HG03354 (cell line): ENCODE results near the gene CNGB1.
"Not testable (repeated sequence)": the region's sequence is repeated elsewhere in the genome, so short reads cannot be mapped to it uniquely, and the experiment has no call there.

ENCODE experiments used
- ATAC-seq: cut with Tn5 transposase; IDR thresholded peaks from one replicate; pipeline ENCODE4 v1.9.1; 2021; ENCODE audit warnings: mild to moderate bottlenecking; ENCODE audit not compliant: unreplicated experiment, poor library complexity, severe bottlenecking

Gene CNGB1

DNA sequence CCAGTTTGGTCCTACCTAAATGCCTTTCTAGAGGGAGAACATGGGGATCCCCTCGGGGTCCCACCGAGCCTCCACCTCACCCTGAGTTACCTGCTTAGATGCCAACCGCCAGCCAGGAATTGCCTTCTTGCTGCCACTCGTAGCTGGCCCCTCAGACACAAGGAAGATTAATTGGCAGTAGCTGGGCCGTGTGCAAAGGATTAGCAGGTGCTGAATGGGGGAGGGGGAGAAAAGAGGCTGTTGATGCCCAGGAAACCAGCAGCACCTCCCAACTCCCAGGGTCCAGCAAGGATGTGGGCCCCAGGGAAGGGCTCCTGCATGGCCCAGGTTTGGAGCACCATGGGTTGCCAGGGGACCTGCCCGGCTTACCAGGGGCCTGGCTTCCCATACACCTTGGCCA, at the start of gene CNGB1:
Gene CNGB1, minus strand, starts transcription at position 159 of the 400 bp plus-strand sequence. CDS start 3,842 bp downstream, outside the sequence.
- no peak for ATAC-seq

DNA sequence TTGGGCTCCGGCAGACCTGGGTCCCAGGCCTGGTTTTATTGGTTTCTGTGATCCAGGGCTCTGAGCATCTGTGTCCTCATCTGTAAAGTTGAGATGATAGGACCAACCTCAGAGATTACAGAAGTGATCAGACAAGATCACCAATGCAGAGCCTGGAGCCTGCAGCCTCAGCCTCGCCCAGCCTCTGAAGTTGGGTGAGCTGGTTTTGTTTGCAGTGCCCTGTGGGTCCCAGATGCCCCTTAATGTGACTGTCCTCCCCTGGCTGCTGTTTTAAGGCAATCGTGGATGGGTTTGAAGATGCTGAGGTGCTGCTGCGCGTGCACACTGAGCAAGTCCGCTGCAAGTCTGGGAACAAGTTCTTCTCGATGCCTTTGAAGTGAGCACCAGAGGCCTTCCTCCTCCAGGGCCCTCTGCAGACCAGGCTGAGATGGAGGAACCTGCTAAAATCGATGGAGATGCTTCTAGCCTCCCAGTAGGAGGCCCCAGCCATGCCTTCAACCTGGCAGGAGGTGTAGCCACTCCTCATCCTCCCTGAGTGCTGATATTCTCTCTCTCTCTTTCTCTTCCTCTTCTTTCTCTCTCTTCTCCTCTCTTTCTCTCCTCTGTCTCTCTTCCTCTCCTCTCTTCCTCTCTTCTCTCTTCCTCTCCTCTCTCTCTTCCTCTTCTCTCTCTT, 49.1 kb upstream of the CNGB1 start:
- ATAC-seq: no peak

DNA sequence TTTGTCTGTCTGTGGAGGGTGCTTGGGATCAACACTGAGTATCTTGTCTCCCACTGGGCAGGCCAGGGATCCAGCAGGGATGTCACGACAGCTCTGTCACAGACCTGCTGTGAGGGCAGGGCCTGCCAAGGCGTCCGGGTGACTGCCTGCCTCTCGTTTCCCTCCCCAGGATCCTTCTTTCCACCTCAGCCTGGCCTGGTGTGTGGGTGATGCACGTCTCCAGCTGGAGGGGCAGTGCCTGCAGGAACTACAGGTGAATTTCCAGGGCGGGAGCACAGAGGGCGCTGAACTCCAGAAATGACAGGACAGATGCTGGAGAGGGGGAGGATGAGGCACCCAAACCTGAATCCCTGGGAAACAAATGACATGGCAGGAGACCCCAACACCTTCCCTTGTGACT, 47.9 kb upstream of the CNGB1 start:
- ATAC-seq: no peak

DNA sequence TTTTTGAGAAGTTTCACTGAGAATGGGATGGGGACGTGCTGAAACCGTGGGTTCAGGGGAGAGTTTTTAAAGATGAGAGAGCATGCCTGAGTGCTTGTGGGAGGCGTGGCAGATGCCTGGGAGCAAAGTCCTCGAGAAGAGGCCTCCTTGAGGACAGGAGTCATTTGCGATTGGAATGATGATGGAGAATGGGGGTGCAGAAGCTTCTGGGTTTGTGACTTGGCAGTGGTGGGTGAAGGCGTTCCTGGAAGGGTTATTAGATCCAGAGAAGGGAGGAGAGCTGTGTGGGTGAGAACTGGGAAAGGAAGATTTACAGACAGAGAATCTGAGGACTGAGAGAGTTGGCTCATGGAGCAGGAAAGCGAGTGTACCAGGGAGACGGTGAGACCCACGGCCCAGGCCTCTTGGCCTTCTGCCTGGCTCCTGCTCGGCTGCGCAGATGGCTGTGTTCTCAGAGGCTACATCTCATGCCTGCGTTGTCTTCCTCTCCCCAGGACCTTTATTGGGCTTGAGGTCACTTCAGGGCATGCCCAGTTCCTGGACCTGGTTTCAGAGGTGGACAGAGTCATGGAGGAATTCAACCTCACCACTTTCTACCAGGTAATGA, 46.0 kb upstream of the CNGB1 start:
- no peak for ATAC-seq

DNA sequence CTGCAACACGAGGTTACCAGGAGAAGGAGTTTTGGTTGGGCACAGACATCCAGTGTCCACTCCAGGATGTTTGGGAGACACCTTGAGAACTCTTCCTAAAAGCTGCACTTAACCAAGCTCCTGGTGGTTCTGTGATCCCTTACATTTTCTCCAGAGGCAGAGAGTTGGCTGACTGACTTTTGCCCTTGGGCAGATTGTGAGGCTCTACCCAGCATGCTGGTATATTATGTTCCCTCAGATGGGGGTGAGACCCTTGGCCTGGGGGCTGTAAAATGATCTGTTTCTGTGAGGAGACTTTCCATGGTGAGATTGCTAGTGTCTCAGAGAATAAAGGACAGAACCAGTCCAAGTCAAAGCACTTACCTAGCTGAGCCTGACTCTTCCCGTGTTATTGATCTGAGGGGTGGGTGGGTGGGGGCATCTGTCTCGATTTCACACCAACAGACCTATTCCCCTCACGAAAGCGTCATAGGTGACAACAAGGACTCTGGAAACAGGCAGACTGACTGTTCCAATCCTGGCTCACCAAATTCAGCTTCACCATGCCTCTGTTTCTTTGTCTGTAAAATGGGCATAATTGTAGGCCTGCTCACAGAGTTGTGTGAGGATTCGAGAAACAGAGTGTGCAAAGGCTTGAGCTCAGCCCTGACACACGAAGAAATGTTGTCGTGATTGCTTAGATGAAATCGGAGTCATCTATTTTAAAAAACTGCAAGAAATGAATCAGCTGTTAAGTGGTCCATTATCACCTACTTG, 42.5 kb upstream of the CNGB1 start:
- no peak for ATAC-seq

DNA sequence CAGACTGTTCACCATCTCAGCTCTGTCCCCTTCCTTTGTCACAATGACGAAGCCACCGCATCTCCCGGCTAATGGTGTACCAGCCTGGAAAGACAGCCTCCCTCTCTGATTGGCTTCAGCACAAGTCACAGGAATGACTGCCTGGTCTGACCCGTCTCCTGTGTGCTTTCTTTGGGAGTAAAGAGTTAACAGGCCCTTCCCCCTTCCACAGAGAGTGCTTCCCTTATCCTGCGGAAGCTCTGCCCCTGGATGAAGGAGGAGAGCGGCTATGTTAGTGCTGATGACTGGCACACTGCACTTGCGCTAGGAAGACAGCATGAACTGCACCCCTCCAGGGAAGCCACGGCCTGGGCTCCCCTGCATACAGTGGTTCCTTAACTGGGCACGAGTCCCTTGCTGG, 41.6 kb upstream of the CNGB1 start:
- no peak for ATAC-seq

DNA sequence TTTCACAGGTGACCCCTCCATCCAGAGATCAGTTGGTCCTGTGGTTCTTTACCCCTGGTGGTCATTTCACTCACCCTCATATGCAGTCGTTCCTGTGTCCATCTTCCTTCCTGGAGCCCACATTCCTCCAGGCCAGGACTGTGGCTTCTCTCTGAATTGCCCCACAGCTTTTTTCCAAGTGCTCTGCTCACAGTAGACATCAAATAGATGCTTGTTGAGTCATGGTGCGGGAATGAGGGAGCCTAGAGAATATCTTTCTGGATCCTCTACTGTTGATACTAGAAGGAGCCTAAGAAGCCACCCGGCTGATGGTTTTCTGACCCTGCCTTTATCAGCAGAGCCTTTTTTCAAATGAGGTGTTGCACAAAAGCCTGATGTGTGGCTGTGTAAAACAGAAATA, 40.7 kb upstream of the CNGB1 start:
- no peak for ATAC-seq

DNA sequence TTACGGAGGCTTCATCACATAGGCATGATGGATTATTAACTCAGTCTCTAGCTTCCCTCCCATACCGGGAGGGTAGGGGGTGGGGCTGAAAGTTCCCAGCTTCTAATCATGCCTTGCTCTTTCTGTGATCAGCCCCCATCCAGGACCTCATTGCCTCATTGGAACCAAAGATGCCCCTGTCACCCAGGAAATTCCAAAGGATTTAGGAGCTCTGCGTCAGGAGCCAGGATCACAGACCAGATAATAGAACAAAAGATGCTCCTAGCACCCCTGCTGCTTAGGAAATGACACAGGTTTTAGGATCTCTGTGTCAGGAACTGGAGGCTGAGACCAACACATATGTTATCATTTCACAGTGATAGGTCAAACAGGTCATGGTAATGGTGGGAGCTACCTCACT, 40.0 kb upstream of the CNGB1 start:
- no peak for ATAC-seq

DNA sequence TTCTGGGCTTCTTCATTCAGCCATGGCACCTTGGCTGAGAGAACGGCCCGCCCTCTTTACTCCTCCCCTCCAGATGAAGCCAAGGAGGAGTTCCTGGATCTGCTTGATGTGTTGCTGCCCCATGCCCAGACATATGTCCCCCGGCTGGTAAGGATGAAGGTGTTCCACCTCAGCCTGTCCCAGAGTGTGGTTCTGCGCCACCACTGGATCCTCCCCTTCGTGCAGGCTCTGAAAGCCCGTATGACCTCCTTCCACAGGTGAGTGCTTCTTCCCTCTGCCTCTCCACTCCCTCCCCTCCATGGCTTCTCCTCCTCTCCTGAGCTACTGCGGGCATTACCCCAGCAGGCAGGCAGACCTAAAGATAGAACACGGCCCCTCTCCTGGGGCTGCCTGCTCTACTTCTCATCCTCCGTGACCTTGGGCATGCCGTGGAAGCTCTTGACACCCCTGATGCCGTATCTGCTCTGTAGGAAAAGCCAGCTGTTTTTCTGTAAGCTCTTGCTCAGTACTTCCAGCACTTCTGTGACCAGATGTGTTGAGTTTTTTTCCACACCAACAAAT, 39.0 kb upstream of the CNGB1 start:
- ATAC-seq: no peak

DNA sequence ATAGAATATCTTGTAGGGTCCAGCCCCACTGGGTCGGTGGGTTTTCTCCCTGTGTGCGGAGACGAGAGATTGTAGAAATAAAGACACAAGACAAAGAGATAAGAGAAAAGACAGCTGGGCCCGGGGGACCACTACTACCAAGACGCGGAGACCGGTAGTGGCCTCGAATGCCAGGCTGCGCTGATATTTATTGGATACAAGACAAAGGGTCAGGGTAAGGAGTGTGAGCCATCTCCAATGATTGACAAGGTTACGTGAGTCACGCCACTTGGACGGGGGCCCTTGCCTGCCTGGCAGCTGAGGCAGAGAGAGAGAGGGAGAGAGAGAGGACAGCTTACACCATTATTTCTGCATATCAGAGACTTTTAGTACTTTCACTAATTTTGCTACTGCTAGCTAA, 33.8 kb upstream of the CNGB1 start:
- ATAC-seq: not testable (repeated sequence)

DNA sequence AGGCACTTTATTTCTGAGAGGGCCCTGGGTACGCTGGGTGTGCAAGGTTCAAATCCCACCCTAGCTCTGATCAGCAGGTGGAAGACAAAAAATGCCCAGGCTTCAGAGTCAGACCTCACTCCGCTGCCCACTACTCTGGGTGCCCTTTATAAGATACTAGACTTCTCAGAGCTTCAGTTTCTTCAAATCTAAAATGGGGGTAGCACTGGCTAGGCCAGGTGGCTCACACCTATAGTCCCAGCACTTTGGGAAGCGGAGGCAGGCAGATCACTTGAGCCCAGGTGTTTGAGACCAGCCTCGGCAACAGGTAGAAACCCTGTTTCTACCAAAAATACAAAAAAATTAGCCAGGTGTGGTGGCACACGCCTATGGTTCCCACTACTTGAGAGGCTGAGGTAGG, 32.0 kb upstream of the CNGB1 start:
- ATAC-seq: no peak

DNA sequence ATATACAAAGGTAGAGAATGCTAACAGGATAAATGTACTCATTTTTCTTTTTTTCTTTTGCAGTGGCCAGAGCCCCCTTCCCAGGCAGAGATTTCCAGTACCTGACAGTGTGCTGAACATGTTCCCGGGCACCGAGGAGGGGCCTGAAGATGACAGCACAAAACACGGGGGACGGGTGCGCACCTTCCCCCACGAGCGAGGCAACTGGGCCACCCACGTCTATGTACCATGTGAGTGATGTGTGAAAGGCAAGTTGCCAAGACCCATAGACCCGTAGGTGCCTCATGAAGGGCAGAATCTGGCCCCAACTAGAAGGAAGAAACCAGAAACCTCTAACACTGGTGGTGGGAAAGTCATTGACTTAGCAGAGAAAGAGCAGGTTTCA, 31.5 kb upstream of the CNGB1 start:
- ATAC-seq: no peak

DNA sequence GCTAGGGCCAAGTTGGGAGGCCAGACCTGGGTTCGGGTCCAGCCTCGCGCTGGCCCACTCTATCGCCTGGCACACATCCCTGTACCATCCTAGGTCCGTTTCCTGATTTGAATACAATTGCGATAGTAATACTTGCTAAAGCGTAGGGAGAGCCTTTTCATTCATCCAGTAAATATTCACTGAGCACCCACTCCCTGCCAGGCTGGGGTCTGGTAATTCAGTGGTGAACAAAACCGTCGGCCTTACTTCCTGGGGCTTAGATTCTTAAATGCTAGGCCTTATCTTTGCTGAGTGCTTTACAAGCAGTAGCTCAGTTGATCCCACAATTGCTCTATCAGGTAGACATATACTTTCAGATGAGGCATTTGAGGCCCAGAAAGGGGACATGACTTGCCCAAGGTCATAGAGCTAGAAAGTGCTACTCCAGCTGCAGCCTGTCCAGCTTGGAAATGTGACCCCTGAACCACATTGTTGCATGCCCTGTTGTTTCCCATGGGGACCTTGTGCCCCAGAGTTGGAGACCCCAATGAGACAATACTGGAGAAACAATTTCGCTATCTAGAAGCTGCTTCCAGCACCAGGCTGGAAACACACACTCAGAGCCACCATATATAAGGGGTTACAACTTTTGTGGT, 31.0 kb upstream of the CNGB1 start:
- ATAC-seq: no peak

DNA sequence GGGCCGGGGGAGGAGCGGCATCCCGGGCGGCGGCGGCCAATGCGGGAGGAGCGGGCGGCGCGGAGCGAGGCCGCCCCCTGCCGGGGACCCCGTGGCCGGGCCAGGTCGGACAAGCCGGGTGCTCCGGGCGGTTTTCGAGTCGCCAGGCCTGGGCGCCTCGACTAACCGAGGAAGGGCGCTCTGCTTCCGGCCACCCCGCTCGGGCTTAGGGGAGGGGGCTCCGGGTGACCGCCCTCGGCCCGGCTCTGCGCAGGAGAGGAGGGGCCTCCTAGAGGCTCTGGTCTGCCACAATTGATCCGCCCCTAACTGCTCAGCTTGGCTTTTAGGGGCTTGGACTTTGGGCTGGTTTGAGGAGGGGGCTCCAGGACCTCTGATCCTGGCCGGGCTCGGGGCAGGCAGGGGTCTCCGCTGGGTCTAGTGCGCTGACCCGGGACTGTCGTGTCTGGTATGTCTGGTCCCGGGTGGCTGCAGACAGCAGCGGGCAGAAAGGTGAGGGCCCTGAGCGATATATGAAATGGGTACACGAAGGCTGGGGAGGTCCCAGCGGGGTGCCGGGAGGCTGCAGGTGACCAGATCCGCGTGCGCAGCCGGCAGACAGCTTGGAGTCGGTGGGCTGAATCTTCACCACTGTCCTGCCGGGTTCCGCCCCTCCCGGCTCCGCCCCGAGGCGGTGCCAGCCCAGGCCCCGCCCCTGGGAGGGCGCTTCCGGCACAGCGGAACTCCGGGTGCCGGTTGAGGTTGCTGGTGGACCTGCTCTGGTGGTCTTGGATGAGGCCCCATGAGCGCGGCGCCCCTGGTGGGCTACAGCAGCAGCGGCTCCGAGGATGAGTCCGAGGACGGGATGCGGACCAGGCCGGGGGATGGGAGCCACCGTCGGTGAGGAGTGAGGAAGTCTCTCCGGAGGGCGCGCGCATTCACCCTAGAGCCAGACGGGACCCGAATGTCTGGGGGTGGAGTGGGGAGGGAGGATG, 30.1 kb upstream of the CNGB1 start, which contains the start of gene USB1:
Gene USB1, plus strand, starts transcription at position 702 of the 971 bp plus-strand sequence. Its CDS starts 77 bp downstream, at position 779.
- peak; percentile 80 for ATAC-seq

DNA sequence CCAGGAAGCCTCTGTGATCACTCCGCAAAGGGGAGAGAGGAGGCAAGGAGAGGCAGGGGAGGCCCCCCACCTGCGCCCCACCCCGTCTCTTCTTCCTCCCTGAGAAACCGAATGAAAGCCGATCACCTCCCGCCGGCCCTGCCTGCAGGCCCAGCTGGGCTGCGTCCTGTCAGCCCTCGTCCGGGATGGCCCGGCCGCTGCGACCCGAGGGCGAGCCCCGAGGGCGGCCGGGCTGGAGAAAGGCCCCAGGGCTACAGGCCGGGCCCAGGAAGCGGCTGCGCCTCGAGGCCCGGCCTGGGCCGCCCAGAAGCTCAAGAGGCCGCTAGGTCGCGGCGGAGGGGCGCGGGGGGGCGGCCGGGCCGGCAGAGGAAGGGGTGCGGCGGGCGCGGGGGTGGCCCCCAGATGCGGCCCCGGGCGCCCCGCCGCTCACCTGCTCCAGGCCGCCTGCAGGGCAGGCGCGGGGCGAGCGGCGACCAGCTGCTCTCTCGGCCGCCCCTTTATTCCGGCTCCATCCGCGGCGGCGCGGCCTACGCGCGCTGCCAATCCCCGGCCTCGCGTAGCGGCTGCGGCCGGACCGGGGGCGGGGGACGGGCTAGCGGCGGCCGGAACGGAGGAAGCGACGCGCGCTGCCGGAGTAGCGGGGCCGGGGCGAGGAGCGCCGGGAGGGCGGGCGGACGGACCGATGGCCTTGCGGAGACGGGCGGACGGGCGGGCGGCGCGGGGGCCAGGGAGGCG, 29.2 kb upstream of the CNGB1 start, which contains the start of gene ZNF319:
Gene ZNF319, minus strand, starts transcription at position 702 of the 735 bp plus-strand sequence. CDS start 2,407 bp downstream, outside the sequence.
- peak; percentile 32 for ATAC-seq

DNA sequence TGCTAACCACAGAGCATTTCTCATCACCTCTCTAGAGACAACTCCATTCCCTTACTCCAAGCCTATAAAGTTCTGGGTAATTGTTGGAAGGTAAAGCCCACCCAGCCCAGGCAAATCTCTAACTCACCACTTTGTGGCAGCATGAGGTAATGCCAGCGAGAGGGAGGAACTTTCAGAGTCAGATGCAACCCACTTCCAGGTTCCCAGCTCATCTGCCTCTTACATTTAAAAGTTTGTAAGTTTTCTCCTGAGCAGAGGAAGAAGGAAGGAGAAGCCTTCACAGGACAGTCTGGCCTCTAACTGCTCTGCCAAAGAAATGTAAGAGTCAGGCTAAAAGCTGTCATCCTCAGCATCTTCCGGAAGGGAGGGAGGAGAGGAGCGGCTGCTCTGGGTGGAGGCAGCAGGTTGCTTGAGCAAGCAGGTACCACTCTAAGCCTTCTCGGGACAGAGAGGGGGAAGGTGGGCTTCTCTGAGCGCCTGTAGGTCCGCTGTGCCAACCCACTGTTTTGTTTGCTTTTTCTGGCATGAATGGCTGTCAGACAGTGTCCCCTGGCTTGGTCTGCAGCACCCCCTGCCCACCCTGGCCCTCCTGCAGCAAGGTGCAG, 28.5 kb upstream of the CNGB1 start:
- no peak for ATAC-seq

DNA sequence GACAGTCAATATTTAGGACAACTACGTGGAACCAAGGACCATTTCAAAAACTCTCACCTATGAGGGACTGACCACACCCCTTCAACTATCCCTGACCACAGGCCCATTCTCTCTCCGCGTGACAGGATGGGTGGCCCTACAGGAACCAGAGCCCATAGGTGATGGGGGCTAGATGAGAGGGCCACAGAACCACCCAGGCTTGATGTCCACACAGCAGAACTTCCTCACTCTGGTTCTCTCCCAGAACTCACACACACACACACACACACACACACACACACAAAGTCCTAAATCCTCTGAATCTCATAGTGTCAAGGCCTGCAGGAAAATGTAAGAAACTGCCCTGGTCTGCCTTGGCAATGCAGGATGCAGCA, 28.1 kb upstream of the CNGB1 start:
- no peak for ATAC-seq

DNA sequence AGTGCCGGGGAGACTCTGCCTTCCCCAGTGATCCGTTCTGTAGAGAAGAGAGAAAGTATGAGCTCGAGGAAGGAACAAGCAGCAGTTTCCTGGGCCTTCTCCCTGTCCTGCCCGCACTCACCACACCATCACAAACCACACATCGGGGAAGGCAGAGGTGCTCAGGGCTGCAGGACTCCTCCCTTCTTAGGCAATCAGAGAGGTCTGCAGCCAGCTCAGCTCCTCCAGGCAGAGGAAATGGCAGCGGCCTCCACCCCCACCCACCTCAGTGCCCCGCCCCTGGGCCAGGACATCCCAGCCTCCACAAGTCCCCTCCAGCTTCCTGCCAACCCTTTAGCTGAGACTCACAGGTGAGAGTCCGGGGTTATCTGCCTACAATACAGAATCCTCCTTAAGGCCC, 27.6 kb upstream of the CNGB1 start:
- no peak for ATAC-seq
